Measurements from ENCODE around the gene IGFN1.

IGFN1 gene

GRCh38 chr1:201270616-201271390 is 80.2 kb downstream of the IGFN1 start:
- no peak overlapping the region for H3K4me3 ChIP-seq (ENCODE audit: low read depth in 1 of 2, low read length in 1 of 2)
- H3K9me3 ChIP-seq = no peaks in the 10 kb centered on the region
- H3K27ac ChIP-seq = no peak overlapping the region
- no peaks in the 10 kb centered on the region for H3K4me1 ChIP-seq (ENCODE audit: control insufficient read depth in 1 of 2, insufficient read depth in 1 of 2, low read depth in 1 of 2, low read length in 1 of 2)
- no peaks in the 10 kb centered on the region for H3K36me3 ChIP-seq
- TF ChIP-seq, protein P1, sequence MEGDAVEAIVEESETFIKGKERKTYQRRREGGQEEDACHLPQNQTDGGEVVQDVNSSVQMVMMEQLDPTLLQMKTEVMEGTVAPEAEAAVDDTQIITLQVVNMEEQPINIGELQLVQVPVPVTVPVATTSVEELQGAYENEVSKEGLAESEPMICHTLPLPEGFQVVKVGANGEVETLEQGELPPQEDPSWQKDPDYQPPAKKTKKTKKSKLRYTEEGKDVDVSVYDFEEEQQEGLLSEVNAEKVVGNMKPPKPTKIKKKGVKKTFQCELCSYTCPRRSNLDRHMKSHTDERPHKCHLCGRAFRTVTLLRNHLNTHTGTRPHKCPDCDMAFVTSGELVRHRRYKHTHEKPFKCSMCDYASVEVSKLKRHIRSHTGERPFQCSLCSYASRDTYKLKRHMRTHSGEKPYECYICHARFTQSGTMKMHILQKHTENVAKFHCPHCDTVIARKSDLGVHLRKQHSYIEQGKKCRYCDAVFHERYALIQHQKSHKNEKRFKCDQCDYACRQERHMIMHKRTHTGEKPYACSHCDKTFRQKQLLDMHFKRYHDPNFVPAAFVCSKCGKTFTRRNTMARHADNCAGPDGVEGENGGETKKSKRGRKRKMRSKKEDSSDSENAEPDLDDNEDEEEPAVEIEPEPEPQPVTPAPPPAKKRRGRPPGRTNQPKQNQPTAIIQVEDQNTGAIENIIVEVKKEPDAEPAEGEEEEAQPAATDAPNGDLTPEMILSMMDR (IDR thresholded peaks at IDR 0.05) = no peak
- H3K27me3 ChIP-seq = peaks cover 32% of the 10 kb centered on the region

DNA sequence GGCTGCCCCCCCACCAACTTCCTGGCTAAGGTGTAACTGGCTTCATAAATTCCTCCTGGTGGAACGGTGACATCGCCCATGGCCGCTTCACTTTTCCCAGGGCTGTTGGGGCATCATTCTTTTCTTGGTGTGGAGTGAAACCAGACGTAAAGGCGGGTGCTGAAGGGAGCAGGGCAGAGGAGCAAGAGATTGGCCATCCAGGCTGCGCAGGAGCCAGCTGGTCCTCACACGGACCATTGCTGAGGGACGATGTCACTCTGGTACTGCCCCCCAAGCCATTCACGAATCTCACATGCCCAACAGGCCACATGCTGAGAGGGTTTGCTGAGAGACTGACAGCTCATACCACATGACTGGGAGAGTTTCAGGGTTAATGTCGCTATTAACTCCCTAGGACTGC is 82.2 kb downstream of the IGFN1 start:
- Histone ChIP-seq H3K4me3 (ENCODE audit: low read depth in 1 of 2, low read length in 1 of 2) (no peak overlapping the region), H3K27ac (no peak overlapping the region), H3K36me3 (no peaks in the 10 kb centered on the region), H3K9me3 (no peaks in the 10 kb centered on the region), H3K27me3 (peaks cover 16% of the 10 kb centered on the region), H3K4me1 (ENCODE audit: control insufficient read depth in 1 of 2, insufficient read depth in 1 of 2, low read depth in 1 of 2, low read length in 1 of 2) (no peaks in the 10 kb centered on the region)
- TF ChIP-seq, protein P1 (IDR thresholded peaks at IDR 0.05) = no peak

DNA sequence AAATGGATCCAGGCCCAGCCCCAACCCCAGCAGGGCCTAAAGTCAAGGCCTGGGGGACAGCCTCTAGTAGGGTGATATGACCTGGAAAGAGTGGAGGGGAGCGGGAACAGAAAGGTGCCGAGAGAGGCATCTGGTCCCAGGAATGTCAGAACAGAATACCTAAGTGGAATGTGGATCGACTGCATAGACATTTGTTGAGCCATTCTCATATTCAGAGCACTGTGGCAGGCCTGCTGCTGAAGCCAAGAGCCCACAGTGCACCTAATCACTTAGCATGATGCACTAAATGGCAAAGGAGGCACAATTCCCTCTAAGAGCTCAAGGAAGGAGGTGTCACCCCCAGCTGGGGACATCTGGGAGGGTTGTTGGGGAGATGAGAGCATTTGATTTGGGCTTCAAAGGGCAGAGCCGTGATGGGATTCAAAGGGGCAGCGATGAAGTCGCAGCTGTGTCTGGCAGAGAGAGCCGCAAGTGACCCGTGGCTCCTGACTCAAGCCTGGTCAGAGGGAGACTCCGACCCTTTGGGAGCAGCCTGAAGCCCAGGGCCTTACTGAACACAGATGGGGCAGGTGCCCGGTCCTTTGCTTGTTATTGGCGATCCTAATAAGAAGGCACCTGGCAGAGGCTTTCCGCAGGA is 84.1 kb downstream of the IGFN1 start:
- H3K9me3 ChIP-seq = no peaks in the 10 kb centered on the region
- no peak overlapping the region for H3K27ac ChIP-seq
- H3K36me3 ChIP-seq = no peaks in the 10 kb centered on the region
- TF ChIP-seq, protein P1 (IDR thresholded peaks at IDR 0.05) = no peak
- H3K27me3 ChIP-seq = peaks cover 19% of the 10 kb centered on the region
- no peak overlapping the region for H3K4me3 ChIP-seq (ENCODE audit: low read depth in 1 of 2, low read length in 1 of 2)
- no peaks in the 10 kb centered on the region for H3K4me1 ChIP-seq (ENCODE audit: control insufficient read depth in 1 of 2, insufficient read depth in 1 of 2, low read depth in 1 of 2, low read length in 1 of 2)

DNA sequence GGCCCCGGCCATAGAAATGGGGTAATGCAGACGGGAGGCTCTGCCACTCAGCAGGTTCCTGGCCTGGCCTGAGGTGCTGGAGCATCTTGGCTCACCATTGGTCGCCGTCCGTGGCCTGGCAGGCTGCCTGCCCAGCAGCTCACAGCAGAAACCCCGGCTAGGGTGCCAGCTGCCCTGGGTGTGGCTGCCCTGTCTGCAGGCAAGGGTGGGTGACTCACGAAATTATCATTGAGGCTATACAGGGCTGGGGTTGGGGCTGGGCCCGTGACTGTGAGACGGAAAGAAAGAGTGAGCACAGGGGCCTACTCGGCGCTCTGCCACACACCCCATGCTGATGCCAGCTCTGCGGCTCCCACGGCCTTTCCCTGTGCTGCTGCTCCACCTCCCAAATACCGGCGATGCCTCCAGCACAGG is 84.6 kb downstream of the IGFN1 start:
- TF ChIP-seq, protein P1 (IDR thresholded peaks at IDR 0.05) = no peak
- H3K36me3 ChIP-seq = no peaks in the 10 kb centered on the region
- no peaks in the 10 kb centered on the region for H3K4me1 ChIP-seq (ENCODE audit: control insufficient read depth in 1 of 2, insufficient read depth in 1 of 2, low read depth in 1 of 2, low read length in 1 of 2)
- no peak overlapping the region for H3K27ac ChIP-seq
- peaks cover 25% of the 10 kb centered on the region for H3K27me3 ChIP-seq
- no peaks in the 10 kb centered on the region for H3K9me3 ChIP-seq
- no peak overlapping the region for H3K4me3 ChIP-seq (ENCODE audit: low read depth in 1 of 2, low read length in 1 of 2)

DNA sequence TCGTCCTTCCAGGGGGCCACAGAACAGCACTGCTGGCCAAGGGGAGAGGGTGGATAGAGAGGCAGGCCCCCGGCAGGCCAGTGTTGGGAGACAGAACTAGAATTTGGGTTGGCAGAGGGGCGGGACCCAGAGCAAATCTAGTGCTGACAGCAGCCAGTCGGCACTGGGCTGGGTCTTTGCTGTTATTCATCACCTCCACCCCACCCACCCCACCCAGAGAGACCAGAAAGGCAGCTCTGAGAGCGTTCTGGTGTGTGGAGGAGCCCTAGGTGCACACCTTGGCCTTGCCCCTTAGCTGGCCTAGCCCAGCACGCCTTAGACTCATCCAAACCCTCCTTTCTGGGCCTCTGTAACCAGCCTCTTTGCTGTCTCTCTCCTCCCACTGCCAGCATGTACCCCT is 86.3 kb downstream of the IGFN1 start:
- Histone ChIP-seq H3K27ac (no peak overlapping the region), H3K27me3 (peaks cover 39% of the 10 kb centered on the region), H3K9me3 (no peaks in the 10 kb centered on the region), H3K36me3 (no peaks in the 10 kb centered on the region), H3K4me1 (ENCODE audit: control insufficient read depth in 1 of 2, insufficient read depth in 1 of 2, low read depth in 1 of 2, low read length in 1 of 2) (no peaks in the 10 kb centered on the region), H3K4me3 (ENCODE audit: low read depth in 1 of 2, low read length in 1 of 2) (no peak overlapping the region)
- TF ChIP-seq, protein P1 (IDR thresholded peaks at IDR 0.05) = no peak
